ENCODE results near the gene SAPCD2.

DNA sequence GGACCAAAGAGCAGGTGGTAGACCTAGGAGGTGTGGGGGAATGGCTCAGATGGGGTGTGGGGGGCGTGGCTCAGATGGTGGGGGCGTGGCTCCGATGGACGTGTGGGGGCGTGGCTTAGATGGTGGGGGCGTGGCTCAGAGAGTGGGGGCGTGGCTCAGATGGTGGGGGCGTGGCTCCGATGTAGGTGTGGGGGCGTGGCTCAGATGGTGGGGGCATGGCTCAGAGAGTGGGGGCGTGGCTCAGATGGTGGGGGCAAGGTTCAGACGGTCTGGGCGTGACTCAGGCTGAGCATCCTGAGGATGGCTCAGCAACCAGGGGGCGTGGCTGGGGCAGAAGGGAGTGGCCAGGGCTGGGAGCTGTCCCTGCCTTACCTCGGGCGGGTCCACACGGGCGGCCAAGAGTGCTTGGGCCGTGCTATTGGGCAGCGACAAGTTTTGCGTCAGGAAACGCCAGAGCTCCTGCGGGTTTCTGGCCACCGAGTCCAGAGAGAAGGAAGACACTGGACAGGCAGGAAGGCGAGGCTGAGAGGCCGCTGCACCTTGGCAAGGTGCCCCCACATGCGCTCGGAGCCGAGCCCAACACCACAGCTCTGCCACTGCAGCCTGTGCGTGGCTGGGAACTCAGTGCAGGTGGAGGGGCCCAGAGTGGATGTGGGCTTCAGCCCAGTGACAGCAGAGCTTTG is 48.2 kb downstream of the SAPCD2 start:
- TF ChIP-seq, protein P1, sequence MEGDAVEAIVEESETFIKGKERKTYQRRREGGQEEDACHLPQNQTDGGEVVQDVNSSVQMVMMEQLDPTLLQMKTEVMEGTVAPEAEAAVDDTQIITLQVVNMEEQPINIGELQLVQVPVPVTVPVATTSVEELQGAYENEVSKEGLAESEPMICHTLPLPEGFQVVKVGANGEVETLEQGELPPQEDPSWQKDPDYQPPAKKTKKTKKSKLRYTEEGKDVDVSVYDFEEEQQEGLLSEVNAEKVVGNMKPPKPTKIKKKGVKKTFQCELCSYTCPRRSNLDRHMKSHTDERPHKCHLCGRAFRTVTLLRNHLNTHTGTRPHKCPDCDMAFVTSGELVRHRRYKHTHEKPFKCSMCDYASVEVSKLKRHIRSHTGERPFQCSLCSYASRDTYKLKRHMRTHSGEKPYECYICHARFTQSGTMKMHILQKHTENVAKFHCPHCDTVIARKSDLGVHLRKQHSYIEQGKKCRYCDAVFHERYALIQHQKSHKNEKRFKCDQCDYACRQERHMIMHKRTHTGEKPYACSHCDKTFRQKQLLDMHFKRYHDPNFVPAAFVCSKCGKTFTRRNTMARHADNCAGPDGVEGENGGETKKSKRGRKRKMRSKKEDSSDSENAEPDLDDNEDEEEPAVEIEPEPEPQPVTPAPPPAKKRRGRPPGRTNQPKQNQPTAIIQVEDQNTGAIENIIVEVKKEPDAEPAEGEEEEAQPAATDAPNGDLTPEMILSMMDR (IDR thresholded peaks at IDR 0.05; ENCODE audit: low read length) = no peak
- no peak for TF ChIP-seq EZH2 (optimal IDR thresholded peaks at IDR 0.05; ENCODE audit: low read depth, low read length)

Measured in MM.1S (cell line).